Liver (tissue), 3 donors: Measurements from ENCODE around the gene MRPL55.

Experiments
- CTCF ChIP-seq: fragments of 150-350 bp; IDR thresholded peaks from 2 replicates; pipeline ENCODE4 v1.5.1; 2017; ENCODE audit warnings: improper control_type of control experiment, low read depth, low read length; ENCODE audit not compliant: missing input control
- GABPA ChIP-seq, 2 donors: IDR thresholded peaks in 1 of 2; conservative IDR thresholded peaks in 1 of 2; 2 replicates each; pipeline ENCODE4 v1.6.1; 2016; ENCODE audit warnings: antibody characterized with exemption in 2 of 2, mild to moderate bottlenecking in 1 of 2, moderate library complexity in 1 of 2
- SP1 ChIP-seq: IDR thresholded peaks from 2 replicates; pipeline ENCODE4 v1.6.1; 2018; ENCODE audit warnings: antibody characterized with exemption, mild to moderate bottlenecking
- YY1 ChIP-seq: IDR thresholded peaks from 2 replicates; pipeline ENCODE4 v1.6.1; 2016; ENCODE audit warnings: antibody characterized with exemption, mild to moderate bottlenecking
- donor health status: healthy.
- donor health status: healthy.

GRCh38 chr1:228058172-228058948, 50.7 kb downstream of the MRPL55 start:
- TF ChIP-seq SP1 (no peak), YY1 (no peak), CTCF (no peak), GABPA (IDR thresholded peaks at IDR 0.05 in 1 of 2, conservative IDR thresholded peaks at IDR 0.05 in 1 of 2) (no peak)
